AG08395 (cell line): ENCODE data around the gene GRIK3.
"Not testable (repeated sequence)": the region's sequence is repeated elsewhere in the genome, so short reads cannot be mapped to it uniquely, and the experiment has no call there.

Source experiments
- DNase-seq: peaks from one replicate; pipeline ENCODE4 v3.0.0; 2012; ENCODE audit warnings: mixed read lengths, low spot score

Gene GRIK3

DNA sequence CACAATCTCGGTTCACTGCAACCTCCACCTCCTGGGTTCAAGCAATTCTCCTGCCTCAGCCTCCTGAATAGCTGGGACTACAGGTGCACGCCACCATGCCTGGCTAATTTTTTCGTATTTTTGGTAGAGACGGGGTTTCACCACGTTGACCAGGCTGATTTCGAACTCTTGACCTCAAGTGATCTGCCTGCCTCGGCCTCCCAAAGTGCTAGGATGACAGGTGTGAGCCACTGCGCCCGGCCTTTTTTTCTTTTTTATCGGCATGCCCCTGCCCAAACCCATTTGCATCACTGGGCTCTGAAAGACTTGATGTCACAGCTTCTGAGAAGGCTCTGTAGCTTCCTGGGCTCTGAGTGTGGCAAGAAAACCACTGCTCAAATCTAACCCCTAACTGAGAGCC, 125.0 kb downstream of the GRIK3 start:
- not testable (repeated sequence) for DNase-seq

GRCh38 chr1:36908096-36908495, 126.2 kb downstream of the GRIK3 start:
- DNase-seq, result no peak

DNA sequence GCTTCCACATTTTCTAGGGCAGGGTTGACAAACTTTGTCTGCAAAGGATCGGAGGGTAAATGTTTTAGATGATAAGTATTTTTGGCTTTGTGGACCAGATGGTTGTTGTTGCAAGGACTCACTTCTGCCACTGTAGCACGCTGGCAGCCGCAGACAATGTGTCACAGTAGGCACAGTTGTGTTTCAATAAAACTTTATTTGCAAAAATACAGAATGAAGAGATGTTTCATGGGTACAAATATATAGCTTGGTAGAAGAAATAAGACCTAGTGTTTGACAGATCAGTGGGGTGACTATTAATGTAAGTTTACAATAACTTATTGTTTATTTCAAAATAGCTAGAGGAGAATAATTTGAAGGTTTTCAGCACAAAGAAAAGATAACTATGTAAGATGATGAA, 127.8 kb downstream of the GRIK3 start:
- no peak for DNase-seq

DNA sequence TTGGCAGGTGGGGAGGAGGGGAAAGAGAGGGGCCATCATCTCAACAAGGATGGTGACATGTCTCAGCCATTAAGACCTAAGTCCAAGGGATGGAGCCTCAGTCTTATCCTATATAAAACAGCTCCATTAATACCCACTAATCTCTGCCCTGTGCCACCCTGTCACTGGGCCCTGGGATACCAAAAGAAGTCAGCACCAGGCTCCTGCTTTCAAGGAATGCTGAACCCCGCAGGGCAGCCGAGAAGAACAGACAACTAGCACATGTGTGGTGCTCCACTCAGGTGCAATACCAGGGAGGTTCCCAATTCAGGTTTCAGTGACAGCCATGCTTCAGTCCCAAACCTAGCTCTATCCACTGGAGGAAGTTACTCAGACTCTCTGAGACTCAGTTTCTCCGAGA, 128.4 kb downstream of the GRIK3 start:
- DNase-seq, result no peak

- no peak for DNase-seq
Observed at GRCh38 chr1:36900128-36900527, 134.2 kb downstream of the GRIK3 start.

- DNase-seq, result not testable (repeated sequence)
Observed at GRCh38 chr1:36897813-36898212, 136.5 kb downstream of the GRIK3 start.

GRCh38 chr1:36894824-36895223, 139.5 kb downstream of the GRIK3 start:
- DNase-seq, result no peak

- no peak for DNase-seq
Observed at GRCh38 chr1:36890776-36891175, 143.5 kb downstream of the GRIK3 start.

GRCh38 chr1:36889478-36890226, 144.7 kb downstream of the GRIK3 start:
- DNase-seq, result no peak

GRCh38 chr1:36888811-36889477, 145.4 kb downstream of the GRIK3 start:
- DNase-seq, result no peak

GRCh38 chr1:36885540-36886357, 148.6 kb downstream of the GRIK3 start:
- no peak for DNase-seq

DNA sequence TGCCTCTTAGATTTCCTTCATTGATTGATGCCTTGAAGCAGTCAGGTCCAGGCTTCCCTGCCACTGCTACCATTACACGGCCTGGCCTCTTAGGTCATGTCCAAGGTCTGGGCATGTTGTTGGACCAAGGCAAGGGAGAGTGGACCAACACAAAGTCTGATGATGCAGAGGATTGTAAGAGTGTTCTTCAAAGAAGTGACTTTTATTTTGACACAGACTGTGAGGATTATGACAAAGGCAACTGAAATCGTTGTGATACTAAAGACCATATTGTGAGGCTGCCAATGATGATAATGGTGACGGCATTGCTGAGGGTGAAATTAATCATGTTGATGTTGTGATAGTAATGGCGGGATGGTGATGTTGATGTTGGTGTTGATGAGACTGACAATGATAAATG, 149.5 kb downstream of the GRIK3 start:
- DNase-seq, result no peak

GRCh38 chr1:36884029-36884701, 150.2 kb downstream of the GRIK3 start:
- no peak for DNase-seq

DNA sequence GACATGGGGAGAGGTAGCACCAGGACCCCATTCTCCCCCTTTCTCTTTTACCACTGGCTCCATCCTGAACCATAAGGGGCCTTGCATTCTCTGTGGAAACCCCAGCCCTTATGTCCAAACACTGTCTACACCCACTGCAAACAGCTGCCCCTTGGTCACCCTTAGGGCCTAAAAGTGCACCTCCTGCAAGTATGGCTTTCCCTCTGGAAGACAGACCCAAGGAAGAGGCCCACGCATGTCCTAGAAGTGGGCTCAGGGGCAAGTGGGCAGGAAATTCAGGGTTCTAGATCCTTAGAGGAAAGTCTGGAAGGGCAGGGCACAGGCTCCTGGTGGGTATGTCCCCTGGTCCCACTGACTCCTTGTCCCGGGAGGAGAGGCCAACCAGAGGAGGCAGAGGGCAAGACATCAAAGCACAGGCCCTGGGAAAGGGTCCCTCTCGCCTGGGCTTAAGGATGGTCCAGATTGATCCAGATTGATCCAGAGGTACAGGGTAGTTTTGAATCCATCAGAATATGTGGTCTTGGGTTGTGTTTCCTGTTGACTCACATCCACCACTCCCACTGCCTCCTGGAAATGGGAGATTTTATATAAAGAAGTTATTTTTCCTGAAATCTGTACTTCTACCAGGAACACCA, 150.9 kb downstream of the GRIK3 start:
- DNase-seq, result no peak

DNA sequence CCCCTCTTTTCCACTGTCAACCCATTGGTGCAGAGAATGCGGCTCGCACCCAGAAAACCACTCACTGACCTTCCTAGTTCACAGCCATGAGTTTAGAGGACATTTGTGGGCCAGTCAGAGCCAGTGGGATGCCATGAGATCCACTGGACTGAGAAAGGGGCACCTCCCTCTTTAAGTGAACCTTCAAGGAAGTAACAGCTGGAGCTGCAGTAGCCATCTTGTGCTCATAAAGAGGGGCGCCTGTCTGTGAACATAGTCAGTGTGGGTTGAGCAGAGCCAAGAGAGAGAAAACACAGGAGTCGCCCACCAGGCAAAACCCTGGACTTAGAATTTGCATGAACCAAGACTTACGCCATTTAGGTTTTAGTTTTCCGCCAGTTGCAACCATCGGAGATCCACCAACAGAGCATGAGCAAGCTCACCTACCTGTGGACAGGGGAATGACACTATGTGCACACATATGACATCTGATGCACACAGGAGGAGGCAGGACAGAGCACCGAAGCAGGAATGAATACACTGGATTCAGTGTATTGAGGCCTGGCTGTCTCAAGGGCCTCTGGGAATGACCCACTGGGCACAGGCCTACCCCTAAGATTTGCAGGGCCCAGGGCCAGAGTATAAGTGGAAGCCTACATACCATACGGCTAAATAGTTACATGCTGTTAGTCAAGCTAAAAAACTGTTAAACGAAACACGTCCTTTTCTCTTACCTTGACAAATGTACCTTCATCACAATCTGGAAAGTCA, 151.6 kb downstream of the GRIK3 start:
- DNase-seq, result no peak

GRCh38 chr1:36881541-36881940, 152.8 kb downstream of the GRIK3 start:
- DNase-seq, result no peak

- DNase-seq, result no peak
Observed at GRCh38 chr1:36881068-36881405, 153.3 kb downstream of the GRIK3 start.

DNA sequence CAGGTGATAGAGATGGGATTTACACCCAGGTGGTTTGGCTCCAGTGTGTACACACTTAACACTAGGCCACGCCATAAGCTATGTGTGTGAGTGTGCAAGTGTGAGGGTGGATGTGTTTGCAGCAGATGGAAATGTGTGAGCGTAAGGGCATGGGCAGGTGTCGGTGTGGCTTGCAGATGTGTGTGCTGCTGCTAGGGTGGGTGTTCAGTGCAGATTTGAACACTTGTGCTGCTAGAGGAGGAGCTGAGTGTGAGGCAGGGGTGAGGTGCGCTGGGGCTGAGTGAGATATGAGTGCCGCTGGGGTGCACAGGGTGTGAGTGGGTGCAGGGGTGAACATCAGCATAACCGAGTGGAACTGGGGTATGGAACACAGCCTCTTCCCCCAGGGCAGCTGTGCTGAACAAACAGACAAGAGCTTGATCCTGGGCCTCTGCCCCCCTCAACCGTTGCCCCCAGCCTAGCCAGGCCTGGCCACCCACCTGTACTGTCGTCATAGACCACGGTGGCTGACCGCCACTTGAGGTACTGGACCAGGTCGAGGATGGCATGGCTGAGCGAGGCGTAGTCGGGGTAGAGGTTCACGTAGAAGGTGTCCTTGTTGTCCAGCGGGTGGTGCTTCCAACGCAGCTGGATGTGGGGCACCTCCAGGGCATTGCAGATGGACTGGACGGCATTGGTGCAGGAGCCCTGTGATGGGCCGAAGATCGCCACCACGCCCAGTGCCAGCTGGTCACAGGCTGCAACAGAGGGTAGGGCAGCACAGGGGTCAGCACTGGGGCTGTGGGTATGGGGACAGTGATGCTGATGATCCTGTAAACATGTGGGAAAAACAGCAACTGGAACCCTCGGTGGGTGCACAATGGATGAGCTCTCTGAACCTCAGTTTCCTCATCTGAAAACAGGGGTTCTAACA, 153.9 kb downstream of the GRIK3 start:
- no peak for DNase-seq

DNA sequence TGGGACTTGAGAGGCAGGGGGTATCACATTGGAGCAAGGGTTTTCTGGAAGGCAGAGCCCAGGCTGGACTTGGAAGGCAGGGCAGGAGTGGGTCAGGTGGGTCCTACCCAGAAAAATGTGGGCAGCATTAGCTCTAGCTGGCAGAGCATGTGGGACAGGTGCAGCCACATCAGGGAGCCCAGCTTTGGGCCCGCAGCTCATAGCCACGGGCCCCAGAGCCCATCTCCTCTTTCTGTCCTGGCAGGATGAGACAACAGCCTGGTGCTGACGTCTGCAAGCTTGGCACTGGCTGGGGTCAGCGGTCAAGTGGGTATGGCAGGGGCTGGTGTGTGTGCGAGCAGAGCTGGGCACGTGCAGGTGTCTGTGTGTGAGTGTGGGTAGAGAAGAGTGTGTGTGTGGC, 154.7 kb downstream of the GRIK3 start:
- no peak for DNase-seq

DNA sequence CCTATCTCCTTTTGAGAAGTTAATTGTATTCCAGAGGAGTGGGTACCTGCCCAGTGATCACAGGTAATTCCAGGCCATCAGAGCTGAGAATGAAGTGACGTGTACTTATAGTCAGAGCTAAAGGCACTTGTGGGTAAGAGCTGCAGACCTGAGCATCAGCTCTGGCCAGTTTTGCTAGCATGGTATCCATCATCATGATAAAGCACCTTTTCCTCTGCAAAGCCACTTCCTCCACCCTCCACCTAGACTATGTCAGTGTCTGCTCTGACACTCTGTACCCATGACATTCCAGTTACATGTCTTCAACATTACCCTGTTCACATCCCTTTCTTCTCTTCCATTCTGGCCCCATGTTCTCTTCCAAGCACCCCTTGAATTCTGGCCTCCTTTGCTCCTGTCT, 157.3 kb downstream of the GRIK3 start:
- DNase-seq, result no peak
